Prostate gland (tissue), 2 donors: ENCODE data around the gene PIP4K2B. TPM values are rescaled to one million over a fixed set of nuclear protein-coding genes. Genes with fewer than 3 reads are reported as not detected.

Source experiments
- DNase-seq: peaks from one replicate; pipeline ENCODE4 v3.0.0-alpha.2; 2019; ENCODE audit warnings: low spot score
- H3K27ac ChIP-seq, 2 donors: fragments of 200-600 bp; sonication (generic); 2 replicates each; pipeline ENCODE4 v1.5.1; 2017 to 2019
- H3K27me3 ChIP-seq: fragments of 200-600 bp; sonication (generic); replicated peaks from 2 replicates; pipeline ENCODE4 v1.5.1; 2019; ENCODE audit not compliant: insufficient read depth
- H3K36me3 ChIP-seq, 2 donors: fragments of 200-600 bp; sonication (generic); 1 replicate in 1 of 2; 2 replicates in 1 of 2; pipeline versions ENCODE4 v1.5.1 to v1.8.1; 2017 to 2019
- H3K4me1 ChIP-seq: fragments of 200-600 bp; sonication (generic); replicated peaks from 2 replicates; pipeline ENCODE4 v1.5.1; 2019
- H3K4me3 ChIP-seq, 2 donors: fragments of 200-600 bp; sonication (generic); 2 replicates each; pipeline ENCODE4 v1.5.1; 2017 to 2019
- H3K9me3 ChIP-seq: fragments of 200-600 bp; sonication (generic); 2 replicates; pipeline ENCODE4 v1.5.1; 2017
- POLR2A ChIP-seq: fragments of 450-650 bp; IDR thresholded peaks from one replicate; pipeline ENCODE4 v1.6.1; 2016; ENCODE audit warnings: antibody characterized with exemption, mild to moderate bottlenecking
- POLR2AphosphoS5 ChIP-seq: sonication (generic); formaldehyde crosslinking; IDR thresholded peaks from one replicate; pipeline ENCODE4 v1.6.1; 2017; ENCODE audit warnings: antibody characterized with exemption
- WGBS: methylation state at CpG from one replicate; pipeline ENCODE4 v1.1.5; 2018; 5-methylcytosine and 5-hydroxymethylcytosine counted together
- intact Hi-C: fragments of 100-400 bp; cut with DNase I; formaldehyde crosslinking; loops from one replicate; pipeline ENCODE4 v1.14.2; 2022
- total RNA-seq, 2 donors: library from RNA; depleted of rRNA; stranded (reverse); fragments of >200 nt; gene quantifications; one replicate each; pipeline ENCODE4 v1.1.0, GENCODE V29; 2016
- TF ChIP-seq, protein P1 (sequence below), 4 experiments: fragments of 200-600 bp in 2 of 4; fragments of 450-650 bp in 2 of 4; sonication (generic) in 2 of 4; IDR thresholded peaks; 1 replicate in 3 of 4; 2 replicates in 1 of 4; pipeline ENCODE4 v1.5.1; 2016 to 2019; ENCODE audit warnings: antibody characterized with exemption in 4 of 4, mild to moderate bottlenecking in 2 of 4, moderate library complexity in 2 of 4

PIP4K2B gene
- total RNA-seq, 2 donors from 2014 or later: 46.2 to 65.2 TPM

DNA sequence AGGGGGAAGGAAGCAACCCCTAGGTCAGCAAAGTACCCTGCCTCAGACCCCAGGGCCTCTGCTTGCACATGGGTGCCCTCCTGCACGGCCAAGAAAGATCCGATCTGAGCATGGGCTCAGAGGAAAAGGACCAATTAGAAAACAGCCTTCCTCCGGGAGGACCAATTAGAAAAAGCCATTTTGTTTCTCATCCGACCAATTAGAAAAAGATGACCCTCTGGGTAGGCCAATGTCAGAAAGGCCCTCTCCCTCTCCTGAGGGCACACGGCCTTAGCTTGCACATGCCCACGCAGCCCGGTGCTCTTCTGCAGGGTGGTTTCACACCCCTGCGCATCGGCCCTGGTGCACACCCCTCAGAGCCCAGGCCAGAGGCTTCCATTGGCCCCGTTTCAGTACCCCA is 74.3 kb downstream of the PIP4K2B start:
- no peak for DNase-seq
- TF ChIP-seq POLR2A (no peak), POLR2AphosphoS5 (no peak)
- TF ChIP-seq, protein P1, sequence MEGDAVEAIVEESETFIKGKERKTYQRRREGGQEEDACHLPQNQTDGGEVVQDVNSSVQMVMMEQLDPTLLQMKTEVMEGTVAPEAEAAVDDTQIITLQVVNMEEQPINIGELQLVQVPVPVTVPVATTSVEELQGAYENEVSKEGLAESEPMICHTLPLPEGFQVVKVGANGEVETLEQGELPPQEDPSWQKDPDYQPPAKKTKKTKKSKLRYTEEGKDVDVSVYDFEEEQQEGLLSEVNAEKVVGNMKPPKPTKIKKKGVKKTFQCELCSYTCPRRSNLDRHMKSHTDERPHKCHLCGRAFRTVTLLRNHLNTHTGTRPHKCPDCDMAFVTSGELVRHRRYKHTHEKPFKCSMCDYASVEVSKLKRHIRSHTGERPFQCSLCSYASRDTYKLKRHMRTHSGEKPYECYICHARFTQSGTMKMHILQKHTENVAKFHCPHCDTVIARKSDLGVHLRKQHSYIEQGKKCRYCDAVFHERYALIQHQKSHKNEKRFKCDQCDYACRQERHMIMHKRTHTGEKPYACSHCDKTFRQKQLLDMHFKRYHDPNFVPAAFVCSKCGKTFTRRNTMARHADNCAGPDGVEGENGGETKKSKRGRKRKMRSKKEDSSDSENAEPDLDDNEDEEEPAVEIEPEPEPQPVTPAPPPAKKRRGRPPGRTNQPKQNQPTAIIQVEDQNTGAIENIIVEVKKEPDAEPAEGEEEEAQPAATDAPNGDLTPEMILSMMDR (IDR thresholded peaks at IDR 0.05): no peak
- Histone ChIP-seq H3K4me1 (no peaks in the 10 kb centered on the region), H3K36me3 (peaks cover 0 to 20% of the 10 kb centered on the region in 2 donors), H3K4me3 (no peak overlapping the region), H3K27me3 (no peaks in the 10 kb centered on the region), H3K9me3 (no peaks in the 10 kb centered on the region), H3K27ac (no peak overlapping the region)
- WGBS: 84% methylated on average over 10 of the region's 10 CpGs
- intact Hi-C loops: no loop called here

DNA sequence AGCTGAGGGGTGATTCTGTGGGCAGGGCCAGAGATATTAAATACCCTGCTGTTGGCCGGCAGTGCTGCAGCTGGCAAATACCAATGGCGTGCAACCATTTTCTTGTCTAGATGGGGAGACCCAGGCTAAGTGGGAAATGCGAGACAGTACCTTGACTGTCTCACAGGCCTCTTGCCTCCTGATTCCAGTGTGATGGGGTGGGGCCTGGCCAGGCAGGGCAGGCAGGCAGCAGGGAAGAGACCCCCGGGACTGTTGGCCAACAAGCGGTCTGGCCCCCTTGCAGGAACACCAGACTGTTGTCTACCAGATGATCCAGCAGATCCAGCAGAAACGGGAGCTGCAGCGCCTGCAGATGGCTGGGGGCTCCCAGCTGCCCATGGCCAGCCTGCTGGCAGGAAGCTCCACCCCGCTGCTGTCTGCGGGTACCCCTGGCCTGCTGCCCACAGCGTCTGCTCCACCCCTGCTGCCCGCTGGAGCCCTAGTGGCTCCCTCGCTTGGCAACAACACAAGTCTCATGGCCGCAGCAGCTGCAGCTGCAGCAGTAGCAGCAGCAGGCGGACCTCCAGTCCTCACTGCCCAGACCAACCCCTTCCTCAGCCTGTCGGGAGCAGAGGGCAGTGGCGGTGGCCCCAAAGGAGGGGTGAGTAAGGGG is 74.9 kb downstream of the PIP4K2B start:
- no peaks in the 10 kb centered on the region for H3K4me1 ChIP-seq
- intact Hi-C loops: no loop called here
- TF ChIP-seq, protein P1 (IDR thresholded peaks at IDR 0.05): no peak
- no peak for TF ChIP-seq POLR2A
- no peak for TF ChIP-seq POLR2AphosphoS5
- no peaks in the 10 kb centered on the region for H3K9me3 ChIP-seq
- 56% methylated on average over 16 of the region's 16 CpGs for WGBS
- DNase-seq: no peak
- peaks cover 0 to 26% of the 10 kb centered on the region in 2 donors for H3K36me3 ChIP-seq
- H3K4me3 ChIP-seq: no peak overlapping the region
- no peaks in the 10 kb centered on the region for H3K27me3 ChIP-seq
- H3K27ac ChIP-seq: no peak overlapping the region

DNA sequence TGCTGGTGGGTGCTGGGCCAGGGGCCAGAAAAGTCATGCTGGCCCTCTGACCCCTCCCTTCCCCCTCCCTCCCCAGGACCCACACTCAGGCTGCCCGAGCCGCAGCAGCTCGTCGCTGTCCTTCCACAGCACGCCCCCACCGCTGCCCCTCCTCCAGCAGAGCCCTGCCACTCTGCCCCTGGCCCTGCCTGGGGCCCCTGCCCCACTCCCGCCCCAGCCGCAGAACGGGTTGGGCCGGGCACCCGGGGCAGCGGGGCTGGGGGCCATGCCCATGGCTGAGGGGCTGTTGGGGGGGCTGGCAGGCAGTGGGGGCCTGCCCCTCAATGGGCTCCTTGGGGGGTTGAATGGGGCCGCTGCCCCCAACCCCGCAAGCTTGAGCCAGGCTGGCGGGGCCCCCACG is 77.6 kb downstream of the PIP4K2B start:
- no peak overlapping the region for H3K27ac ChIP-seq
- TF ChIP-seq POLR2AphosphoS5 (no peak), POLR2A (no peak)
- TF ChIP-seq, protein P1 (IDR thresholded peaks at IDR 0.05): no peak
- no peaks in the 10 kb centered on the region for H3K4me1 ChIP-seq
- DNase-seq: no peak
- H3K36me3 ChIP-seq: peaks cover 0 to 32% of the 10 kb centered on the region in 2 donors
- intact Hi-C loops: no loop called here
- no peaks in the 10 kb centered on the region for H3K27me3 ChIP-seq
- no peak overlapping the region for H3K4me3 ChIP-seq
- 74% methylated on average over 12 of the region's 16 CpGs for WGBS
- no peaks in the 10 kb centered on the region for H3K9me3 ChIP-seq

DNA sequence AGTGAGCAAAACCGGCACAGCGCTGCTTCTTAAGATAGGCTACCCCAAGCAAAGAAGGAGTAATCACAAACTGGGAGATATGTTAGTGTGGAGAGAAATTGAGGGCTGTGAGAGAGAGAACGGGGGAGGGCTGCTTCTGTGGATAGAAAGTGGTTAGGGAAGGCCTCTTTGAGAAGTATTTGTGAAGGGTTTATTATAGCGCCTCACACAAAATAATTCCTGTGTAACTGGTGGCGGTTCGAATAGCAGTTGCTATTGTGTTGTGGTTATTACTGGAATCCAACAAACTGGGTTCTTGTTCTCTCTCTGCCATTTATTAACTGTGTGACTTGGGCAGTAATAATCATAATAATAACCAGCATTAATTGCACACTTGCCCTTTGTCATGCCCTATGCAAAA is 78.4 kb downstream of the PIP4K2B start:
- no peak for DNase-seq
- 86% methylated on average over 6 of the region's 6 CpGs for WGBS
- Histone ChIP-seq H3K27ac (no peak overlapping the region), H3K9me3 (no peaks in the 10 kb centered on the region), H3K4me1 (no peaks in the 10 kb centered on the region), H3K4me3 (no peak overlapping the region), H3K27me3 (no peaks in the 10 kb centered on the region), H3K36me3 (peaks cover 0 to 38% of the 10 kb centered on the region in 2 donors)
- TF ChIP-seq POLR2A (no peak), POLR2AphosphoS5 (no peak)
- TF ChIP-seq, protein P1 (IDR thresholded peaks at IDR 0.05): no peak
- intact Hi-C loops: no loop called here

GRCh38 chr17:38719943-38720641 is 79.3 kb downstream of the PIP4K2B start:
- no peaks in the 10 kb centered on the region for H3K4me1 ChIP-seq
- H3K9me3 ChIP-seq: no peaks in the 10 kb centered on the region
- TF ChIP-seq POLR2A: no peak
- no peak for TF ChIP-seq POLR2AphosphoS5
- TF ChIP-seq, protein P1 (IDR thresholded peaks at IDR 0.05): no peak
- WGBS: 66% methylated on average over 35 of the region's 39 CpGs
- H3K36me3 ChIP-seq: peaks cover 0 to 38% of the 10 kb centered on the region in 2 donors
- no peak for DNase-seq
- no peaks in the 10 kb centered on the region for H3K27me3 ChIP-seq
- H3K4me3 ChIP-seq: no peak overlapping the region
- H3K27ac ChIP-seq: no peak overlapping the region
- intact Hi-C loops: no loop called here
